ENCODE results near the gene RIT1.

The RIT1 gene, protein sequence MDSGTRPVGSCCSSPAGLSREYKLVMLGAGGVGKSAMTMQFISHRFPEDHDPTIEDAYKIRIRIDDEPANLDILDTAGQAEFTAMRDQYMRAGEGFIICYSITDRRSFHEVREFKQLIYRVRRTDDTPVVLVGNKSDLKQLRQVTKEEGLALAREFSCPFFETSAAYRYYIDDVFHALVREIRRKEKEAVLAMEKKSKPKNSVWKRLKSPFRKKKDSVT

GRCh38 chr1:155911156-155912055 is at the start of gene RIT1:
Gene RIT1, minus strand, starts transcription at chr1:155911349. Its CDS starts 588 bp downstream, at chr1:155910761.
- Histone ChIP-seq H3K79me2 (ENCODE audit: insufficient read depth, low read length) (no peaks in the 10 kb centered on the region), H3K9me2 (ENCODE audit: low read depth, low read length) (no peaks in the 10 kb centered on the region), H3F3A (ENCODE audit: insufficient read depth, low read length) (peaks cover 9% of the 10 kb centered on the region), H3K4me3 (ENCODE audit: low read depth, low read length, poor library complexity, severe bottlenecking) (peak within 1 kb of the TSS; percentile 81), H3K27me3 (ENCODE audit: insufficient read depth, low read length) (no peaks in the 10 kb centered on the region), H3K27ac (ENCODE audit: low read depth, low read length, poor library complexity, severe bottlenecking) (peak within 1 kb of the TSS; percentile 80), H4K20me1 (ENCODE audit: insufficient read depth, low read length) (no peaks in the 10 kb centered on the region), H2AFZ (ENCODE audit: low read length) (no peak within 1 kb of the TSS), H3K9ac (ENCODE audit: low read length) (peak within 1 kb of the TSS; percentile 65), H3K9me3 (ENCODE audit: low read length) (no peaks in the 10 kb centered on the region), H3K36me3 (ENCODE audit: insufficient read depth, low read length) (peaks cover 74% of the 10 kb centered on the region), H3K4me1 (ENCODE audit: insufficient read depth, low read length, severe bottlenecking) (peaks cover 23% of the 10 kb centered on the region), H3K4me2 (ENCODE audit: low read length) (peak within 1 kb of the TSS; percentile 95)
- no peak for TF ChIP-seq CTCF (IDR thresholded peaks at IDR 0.05; ENCODE audit: low read length)

- Histone ChIP-seq H3K27ac (ENCODE audit: low read depth, low read length, poor library complexity, severe bottlenecking) (peak overlapping the region; percentile 62), H4K20me1 (ENCODE audit: insufficient read depth, low read length) (no peaks in the 10 kb centered on the region), H3K9ac (ENCODE audit: low read length) (peak overlapping the region; percentile 43; the same call in 1 of the 2 replicates), H3K79me2 (ENCODE audit: insufficient read depth, low read length) (no peaks in the 10 kb centered on the region), H3K9me2 (ENCODE audit: low read depth, low read length) (no peaks in the 10 kb centered on the region), H3K36me3 (ENCODE audit: insufficient read depth, low read length) (peaks cover 93% of the 10 kb centered on the region), H3K4me3 (ENCODE audit: low read depth, low read length, poor library complexity, severe bottlenecking) (no peak overlapping the region), H3K27me3 (ENCODE audit: insufficient read depth, low read length) (no peaks in the 10 kb centered on the region), H3K4me1 (ENCODE audit: insufficient read depth, low read length, severe bottlenecking) (peaks cover 45% of the 10 kb centered on the region), H2AFZ (ENCODE audit: low read length) (no peak overlapping the region), H3F3A (ENCODE audit: insufficient read depth, low read length) (no peaks in the 10 kb centered on the region), H3K4me2 (ENCODE audit: low read length) (peak overlapping the region; percentile 15), H3K9me3 (ENCODE audit: low read length) (no peaks in the 10 kb centered on the region)
- TF ChIP-seq EZH2 (IDR thresholded peaks at IDR 0.05; ENCODE audit: borderline replicate concordance, low read length) (no peak), CTCF (IDR thresholded peaks at IDR 0.05; ENCODE audit: low read length) (no peak)
These were observed 49.1 kb upstream of the RIT1 start for GRCh38 chr1:155960081-155960745.

DNA sequence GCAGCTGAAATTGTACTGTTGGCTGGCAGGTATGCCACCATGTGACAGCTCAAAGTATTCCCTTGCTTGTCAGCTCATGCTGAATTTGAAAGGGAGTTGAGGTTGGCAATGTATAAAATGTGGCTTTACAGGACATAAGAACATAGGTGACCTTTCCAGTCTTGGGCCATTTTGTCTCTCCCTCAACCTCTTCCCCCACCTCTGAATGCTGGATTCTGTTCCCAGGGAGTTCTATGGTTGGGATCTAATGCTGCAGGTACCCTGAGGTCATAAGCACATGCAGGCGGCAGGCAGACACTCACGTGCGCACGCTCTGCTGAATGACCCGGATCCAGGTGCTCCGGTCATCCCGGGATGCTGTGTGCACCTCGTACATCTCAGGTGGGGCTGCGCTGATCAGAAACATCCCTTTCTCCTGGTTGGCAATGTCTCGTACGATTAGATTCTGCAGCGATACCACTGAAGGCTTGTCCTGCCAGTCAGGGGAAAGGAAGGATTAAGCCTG is 46.3 kb upstream of the RIT1 start:
- H3F3A ChIP-seq (ENCODE audit: insufficient read depth, low read length) = no peaks in the 10 kb centered on the region
- H4K20me1 ChIP-seq (ENCODE audit: insufficient read depth, low read length) = no peaks in the 10 kb centered on the region
- H3K4me1 ChIP-seq (ENCODE audit: insufficient read depth, low read length, severe bottlenecking) = peaks cover 39% of the 10 kb centered on the region
- no peak overlapping the region for H3K9ac ChIP-seq (ENCODE audit: low read length)
- no peaks in the 10 kb centered on the region for H3K9me3 ChIP-seq (ENCODE audit: low read length)
- no peak for TF ChIP-seq EZH2 (IDR thresholded peaks at IDR 0.05; ENCODE audit: borderline replicate concordance, low read length)
- no peak for TF ChIP-seq CTCF (IDR thresholded peaks at IDR 0.05; ENCODE audit: low read length)
- no peak overlapping the region for H2AFZ ChIP-seq (ENCODE audit: low read length)
- no peaks in the 10 kb centered on the region for H3K27me3 ChIP-seq (ENCODE audit: insufficient read depth, low read length)
- H3K9me2 ChIP-seq (ENCODE audit: low read depth, low read length) = no peaks in the 10 kb centered on the region
- peaks cover 97% of the 10 kb centered on the region for H3K36me3 ChIP-seq (ENCODE audit: insufficient read depth, low read length)
- no peaks in the 10 kb centered on the region for H3K79me2 ChIP-seq (ENCODE audit: insufficient read depth, low read length)
- no peak overlapping the region for H3K4me2 ChIP-seq (ENCODE audit: low read length)
- no peak overlapping the region for H3K27ac ChIP-seq (ENCODE audit: low read depth, low read length, poor library complexity, severe bottlenecking)
- H3K4me3 ChIP-seq (ENCODE audit: low read depth, low read length, poor library complexity, severe bottlenecking) = no peak overlapping the region

Data from OCI-LY1 (cell line).